IPS-15b (cell line): ENCODE data around the gene GSK3B.

ENCODE experiments used
- H3K27me3 ChIP-seq: one replicate; pipeline ENCODE4 v1.6.1; 2013; ENCODE audit warnings: low read length; ENCODE audit not compliant: control insufficient read depth, insufficient read depth
- H3K36me3 ChIP-seq: one replicate; pipeline ENCODE4 v1.6.1; 2013; ENCODE audit warnings: low read length; ENCODE audit not compliant: control insufficient read depth, insufficient read depth
- H3K4me1 ChIP-seq: one replicate; pipeline ENCODE4 v1.6.1; 2013; ENCODE audit warnings: mild to moderate bottlenecking, low read length; ENCODE audit not compliant: control insufficient read depth, insufficient read depth
- H3K4me3 ChIP-seq: one replicate; pipeline ENCODE4 v1.5.1; 2013; ENCODE audit warnings: low read depth, low read length
- H3K9ac ChIP-seq: one replicate; pipeline ENCODE4 v1.6.1; 2013; ENCODE audit warnings: low read depth, mild to moderate bottlenecking, low read length
- H3K9me3 ChIP-seq: one replicate; pipeline ENCODE4 v1.6.1; 2013; ENCODE audit warnings: mild to moderate bottlenecking, low read length; ENCODE audit not compliant: control insufficient read depth, insufficient read depth

GSK3B gene

DNA sequence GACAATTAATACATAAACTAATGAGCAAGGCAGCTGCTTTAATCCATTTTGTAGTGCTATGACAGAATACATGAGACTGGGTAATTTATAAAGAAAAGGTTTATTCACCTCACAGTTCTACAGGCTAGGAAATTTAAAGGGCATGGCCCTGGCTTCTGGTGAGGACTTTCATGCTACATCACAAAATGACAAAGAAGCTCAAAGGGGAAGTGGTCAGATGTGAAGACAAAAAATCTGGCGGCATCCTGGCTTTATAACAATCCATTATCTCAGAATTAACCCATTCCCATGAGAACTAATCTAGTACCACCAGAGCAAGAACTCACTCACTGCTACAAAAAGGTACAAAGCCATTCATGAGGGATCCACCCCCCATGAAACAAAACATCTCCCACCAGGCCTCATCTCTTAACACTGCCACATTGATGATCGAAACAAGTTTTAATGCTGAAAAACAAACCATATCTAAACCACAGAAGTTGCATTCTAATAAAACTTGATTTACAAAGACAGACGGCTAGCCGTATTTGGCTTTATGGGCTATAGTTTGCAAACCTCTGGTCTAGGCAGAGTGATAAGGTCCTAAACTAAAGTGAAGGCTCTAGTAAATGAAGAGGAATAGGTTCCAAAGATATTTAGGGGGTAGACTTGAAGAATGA lies 44.2 kb downstream of the GSK3B start:
- Histone ChIP-seq H3K9me3 (no peaks in the 10 kb centered on the region), H3K4me1 (no peaks in the 10 kb centered on the region), H3K9ac (no peak overlapping the region), H3K4me3 (no peak overlapping the region), H3K27me3 (no peaks in the 10 kb centered on the region), H3K36me3 (no peaks in the 10 kb centered on the region)

DNA sequence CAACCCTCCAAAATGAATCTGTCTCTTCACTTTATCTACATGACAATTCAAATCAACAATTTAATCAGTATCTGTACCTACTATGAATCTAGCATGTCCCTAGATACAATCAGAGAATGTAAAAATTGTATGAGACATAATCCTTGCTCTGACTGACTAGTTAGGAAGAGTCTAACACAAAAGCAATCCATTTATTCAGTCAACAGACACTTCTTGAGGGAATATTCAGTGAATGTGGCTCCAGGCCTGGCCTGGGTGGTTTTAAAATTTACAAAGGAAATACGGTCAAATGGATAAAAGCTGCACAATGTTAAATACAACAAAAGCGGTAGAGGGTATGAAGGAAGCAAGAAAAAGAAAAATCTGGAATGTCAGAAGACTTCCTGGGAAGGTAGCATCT lies 45.2 kb downstream of the GSK3B start:
- Histone ChIP-seq H3K9me3 (no peaks in the 10 kb centered on the region), H3K9ac (no peak overlapping the region), H3K27me3 (no peaks in the 10 kb centered on the region), H3K4me3 (no peak overlapping the region), H3K4me1 (no peaks in the 10 kb centered on the region), H3K36me3 (no peaks in the 10 kb centered on the region)

DNA sequence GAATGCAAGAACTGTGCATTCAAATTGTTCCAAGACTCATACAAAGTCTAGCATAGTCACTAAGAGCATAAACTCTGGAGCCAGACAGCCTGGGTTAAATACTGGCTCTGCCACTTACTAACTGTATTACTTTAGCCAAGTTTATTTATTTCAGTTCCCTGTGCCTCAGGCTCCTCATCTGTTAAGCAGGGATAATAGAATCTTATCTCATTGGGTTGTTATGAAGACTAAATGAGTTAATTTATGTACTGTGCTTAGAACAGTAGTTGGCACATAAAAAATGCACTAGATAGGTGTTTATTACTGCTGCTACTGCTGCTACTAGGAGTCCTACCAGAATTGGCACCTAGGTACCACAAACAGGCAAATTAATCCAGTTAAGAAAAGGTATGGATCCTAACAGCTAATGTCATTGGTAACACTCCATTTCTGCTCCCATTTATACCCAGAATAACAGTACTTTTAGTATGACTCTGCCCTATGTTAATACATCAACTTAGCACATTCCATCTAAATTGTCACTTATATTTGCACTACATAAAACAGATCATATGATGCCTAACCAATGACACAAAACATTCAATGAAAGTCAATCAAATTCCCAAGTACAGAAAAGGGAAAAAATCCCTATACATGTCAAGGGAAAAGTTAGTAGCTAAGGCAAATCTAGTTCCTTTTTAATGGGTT lies 45.7 kb downstream of the GSK3B start:
- no peak overlapping the region for H3K9ac ChIP-seq
- no peaks in the 10 kb centered on the region for H3K27me3 ChIP-seq
- no peak overlapping the region for H3K4me3 ChIP-seq
- H3K9me3 ChIP-seq: no peaks in the 10 kb centered on the region
- no peaks in the 10 kb centered on the region for H3K36me3 ChIP-seq
- no peaks in the 10 kb centered on the region for H3K4me1 ChIP-seq

DNA sequence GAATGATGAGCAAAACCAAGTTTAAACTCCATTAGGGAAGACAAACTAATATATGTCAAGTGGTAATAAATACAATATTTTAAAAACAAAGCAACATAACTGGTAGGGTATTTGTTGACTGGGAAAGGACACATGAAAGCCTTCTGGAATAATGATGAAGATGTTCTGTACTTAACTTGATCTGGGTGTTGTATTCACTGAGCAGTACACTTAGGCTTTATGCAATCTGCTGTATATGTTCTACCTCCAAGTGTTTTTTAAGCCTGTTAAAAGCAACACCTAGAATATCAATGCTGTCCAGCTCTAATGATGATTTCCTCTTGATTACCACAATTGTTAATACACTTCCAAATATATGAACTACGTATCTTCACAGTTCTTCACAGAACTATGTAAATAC lies 46.6 kb downstream of the GSK3B start:
- Histone ChIP-seq H3K27me3 (no peaks in the 10 kb centered on the region), H3K4me1 (no peaks in the 10 kb centered on the region), H3K9me3 (no peaks in the 10 kb centered on the region), H3K36me3 (no peaks in the 10 kb centered on the region), H3K4me3 (no peak overlapping the region), H3K9ac (no peak overlapping the region)

DNA sequence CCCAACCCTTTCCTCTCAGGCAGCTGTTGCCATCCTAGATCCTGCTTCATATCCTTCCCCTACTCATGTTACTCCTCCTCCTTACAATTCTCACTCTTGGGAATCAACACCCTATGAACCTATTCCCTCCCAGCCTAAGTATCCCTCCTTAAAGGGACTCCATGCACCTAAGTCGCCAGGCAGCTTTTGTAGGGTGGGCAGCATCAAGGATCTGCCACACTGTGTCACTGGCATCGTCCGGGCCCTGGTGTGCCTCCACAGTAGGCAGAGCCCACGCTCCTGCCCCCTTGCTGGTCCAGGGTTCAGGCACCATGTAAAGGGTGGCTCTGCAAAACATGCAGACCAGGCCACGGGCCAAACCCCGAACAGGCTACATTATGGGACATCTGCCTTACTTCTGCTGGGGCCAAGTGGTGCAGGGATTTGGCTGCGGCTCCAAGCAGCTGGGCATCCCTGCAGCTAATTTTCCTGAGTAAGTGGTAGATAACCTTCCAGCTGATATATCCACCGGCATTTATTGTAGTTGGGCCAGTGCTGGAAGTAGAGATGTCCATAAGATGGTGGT lies 53.4 kb downstream of the GSK3B start:
- H3K9me3 ChIP-seq: peaks cover 6% of the 10 kb centered on the region
- H3K36me3 ChIP-seq: no peaks in the 10 kb centered on the region
- H3K4me1 ChIP-seq: no peaks in the 10 kb centered on the region
- H3K4me3 ChIP-seq: no peak overlapping the region
- no peaks in the 10 kb centered on the region for H3K27me3 ChIP-seq
- H3K9ac ChIP-seq: no peak overlapping the region

DNA sequence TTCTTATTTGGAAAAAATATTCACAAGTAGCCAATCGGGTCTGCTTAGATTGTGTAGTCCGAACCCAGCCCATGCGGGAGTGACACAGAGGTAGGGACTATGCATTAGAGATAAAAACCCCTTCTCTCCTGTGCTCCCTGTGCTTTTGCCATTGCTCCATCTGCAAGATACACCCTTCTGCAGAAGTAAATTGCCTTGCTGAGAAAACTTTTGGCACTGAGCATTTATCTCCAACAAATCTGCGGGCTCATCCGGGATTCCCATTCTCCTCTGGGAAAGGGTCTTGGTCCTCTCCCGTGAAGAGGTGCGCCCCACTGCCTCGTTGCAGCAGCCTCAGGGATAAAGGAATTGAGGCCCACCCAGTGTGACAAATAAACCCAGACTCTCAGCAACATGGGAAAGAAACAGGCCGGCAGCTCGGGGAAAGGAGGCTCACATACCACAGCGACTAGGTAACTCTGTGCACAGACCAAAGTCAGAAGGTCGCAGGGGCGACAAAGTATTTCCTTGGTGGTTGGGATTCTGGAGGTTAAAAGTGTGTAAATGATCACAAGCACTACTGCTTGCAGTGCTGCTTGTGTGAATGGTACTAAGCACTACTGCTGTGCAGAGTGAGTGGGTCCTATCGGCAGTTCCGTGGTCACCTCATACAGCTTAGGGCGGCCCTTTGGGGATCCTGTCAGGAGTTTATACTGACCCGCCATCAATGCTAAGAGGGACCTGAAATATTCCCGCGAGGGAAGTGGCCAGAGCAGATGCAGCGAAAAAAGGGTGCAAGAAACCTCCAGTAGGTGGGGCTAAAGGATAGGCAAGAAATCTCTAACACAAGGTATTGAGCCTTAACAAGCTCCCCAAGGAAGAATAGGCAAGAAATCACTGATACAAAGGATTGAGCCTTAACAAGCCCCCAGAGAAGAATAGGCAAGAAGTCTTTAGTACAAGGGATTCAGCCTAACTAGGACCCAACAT lies 54.3 kb downstream of the GSK3B start:
- Histone ChIP-seq H3K4me1 (no peaks in the 10 kb centered on the region), H3K9ac (no peak overlapping the region), H3K27me3 (no peaks in the 10 kb centered on the region), H3K9me3 (peaks cover 6% of the 10 kb centered on the region), H3K36me3 (no peaks in the 10 kb centered on the region), H3K4me3 (no peak overlapping the region)

DNA sequence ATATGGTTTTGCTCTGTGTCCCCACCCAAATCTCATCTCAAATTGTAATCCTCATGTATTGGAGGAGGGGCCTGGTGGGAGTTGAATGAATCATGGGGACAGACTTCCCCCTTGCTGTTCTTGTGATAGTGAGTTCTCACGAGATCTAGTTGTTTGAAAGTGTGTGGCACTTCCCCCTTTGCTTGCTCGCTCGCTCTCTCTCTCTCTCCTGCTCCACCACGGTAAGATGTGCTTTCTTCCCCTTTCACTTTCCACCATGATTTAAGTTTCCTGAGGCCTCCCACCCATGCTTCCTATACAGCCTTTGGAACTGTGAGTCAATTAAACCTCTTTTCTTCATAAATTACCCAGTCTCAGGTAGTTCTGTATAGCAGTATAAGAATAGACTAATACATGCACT lies 60.7 kb downstream of the GSK3B start:
- Histone ChIP-seq H3K9ac (no peak overlapping the region), H3K36me3 (no peaks in the 10 kb centered on the region), H3K4me1 (no peaks in the 10 kb centered on the region), H3K9me3 (no peaks in the 10 kb centered on the region), H3K4me3 (no peak overlapping the region), H3K27me3 (no peaks in the 10 kb centered on the region)

DNA sequence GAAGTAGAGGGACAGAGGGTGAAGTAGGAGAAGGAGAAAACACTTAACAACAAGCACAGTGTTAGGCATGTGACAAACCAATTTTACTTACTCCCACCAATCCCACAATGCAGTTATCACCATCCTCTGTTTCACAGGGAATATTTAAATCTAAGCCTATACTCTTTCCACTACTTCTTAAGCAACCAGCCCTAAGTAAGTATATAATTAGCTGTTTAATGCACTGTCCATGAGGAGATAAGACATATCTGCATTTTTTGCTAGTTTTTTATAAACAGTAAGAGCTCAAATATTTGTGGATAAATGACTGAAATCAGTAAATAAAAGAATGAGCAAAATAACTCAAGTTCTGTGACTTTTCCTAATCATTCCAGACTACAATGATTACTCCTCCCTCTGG lies 62.7 kb downstream of the GSK3B start:
- H3K36me3 ChIP-seq: no peaks in the 10 kb centered on the region
- H3K9me3 ChIP-seq: no peaks in the 10 kb centered on the region
- H3K4me1 ChIP-seq: no peaks in the 10 kb centered on the region
- no peaks in the 10 kb centered on the region for H3K27me3 ChIP-seq
- no peak overlapping the region for H3K9ac ChIP-seq
- H3K4me3 ChIP-seq: no peak overlapping the region

DNA sequence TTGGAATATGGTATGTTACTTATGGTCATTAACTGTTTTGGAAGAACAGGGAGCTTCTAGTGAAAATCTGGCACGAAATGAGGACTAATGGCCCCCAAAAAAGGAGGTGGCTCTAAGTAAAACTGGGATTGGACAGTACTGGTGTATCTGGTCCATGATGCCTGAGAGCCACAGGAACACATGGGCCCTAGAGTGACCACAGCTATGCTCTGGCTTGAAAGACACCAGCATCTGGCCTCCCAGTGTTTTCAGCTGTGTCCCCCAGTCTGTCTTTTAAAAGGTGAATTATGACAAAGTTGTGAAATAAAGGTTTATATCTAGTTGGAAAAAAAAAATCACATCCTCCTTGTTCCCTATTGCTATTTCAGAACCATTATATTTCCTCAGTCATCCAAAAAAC lies 64.5 kb downstream of the GSK3B start:
- H3K27me3 ChIP-seq: no peaks in the 10 kb centered on the region
- no peaks in the 10 kb centered on the region for H3K36me3 ChIP-seq
- no peaks in the 10 kb centered on the region for H3K4me1 ChIP-seq
- no peak overlapping the region for H3K9ac ChIP-seq
- H3K9me3 ChIP-seq: no peaks in the 10 kb centered on the region
- no peak overlapping the region for H3K4me3 ChIP-seq

DNA sequence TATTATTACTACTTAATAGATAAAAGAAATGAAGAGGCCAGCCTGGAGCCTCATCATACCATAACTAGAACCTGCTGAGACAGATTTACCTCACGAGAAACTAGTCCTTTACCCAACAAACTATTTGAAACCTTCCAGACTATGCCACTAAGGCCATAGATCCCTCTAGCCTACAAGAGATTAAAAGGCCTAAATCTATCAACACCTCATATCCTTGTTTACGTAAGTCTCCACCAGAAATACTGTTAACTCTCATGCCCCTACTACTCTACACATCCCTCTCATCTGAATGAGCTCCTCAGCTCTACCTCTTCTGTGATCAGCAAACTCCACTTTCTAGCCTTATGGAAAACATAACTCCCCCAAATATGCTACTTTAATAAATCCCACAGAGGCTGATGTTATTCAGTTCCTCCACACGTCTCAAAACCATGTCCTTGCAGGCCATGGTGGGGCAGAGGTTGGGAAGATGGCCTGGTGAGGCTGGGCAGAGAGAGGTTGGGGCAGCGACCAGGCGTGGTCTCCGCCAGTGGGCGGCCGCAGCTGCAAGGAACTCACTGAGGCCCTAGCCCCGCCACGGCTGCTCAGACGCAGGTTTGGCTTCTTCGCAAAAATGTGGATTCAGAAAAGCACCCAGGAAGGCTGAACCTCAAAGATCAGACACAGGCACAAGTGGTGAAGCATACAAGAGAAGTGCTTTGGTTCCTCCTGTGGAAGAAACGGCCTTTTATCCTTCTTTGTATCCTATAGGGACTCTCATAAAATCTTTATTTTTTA lies 65.8 kb downstream of the GSK3B start:
- no peaks in the 10 kb centered on the region for H3K27me3 ChIP-seq
- H3K9me3 ChIP-seq: no peaks in the 10 kb centered on the region
- no peaks in the 10 kb centered on the region for H3K36me3 ChIP-seq
- H3K4me3 ChIP-seq: no peak overlapping the region
- H3K9ac ChIP-seq: no peak overlapping the region
- no peaks in the 10 kb centered on the region for H3K4me1 ChIP-seq

DNA sequence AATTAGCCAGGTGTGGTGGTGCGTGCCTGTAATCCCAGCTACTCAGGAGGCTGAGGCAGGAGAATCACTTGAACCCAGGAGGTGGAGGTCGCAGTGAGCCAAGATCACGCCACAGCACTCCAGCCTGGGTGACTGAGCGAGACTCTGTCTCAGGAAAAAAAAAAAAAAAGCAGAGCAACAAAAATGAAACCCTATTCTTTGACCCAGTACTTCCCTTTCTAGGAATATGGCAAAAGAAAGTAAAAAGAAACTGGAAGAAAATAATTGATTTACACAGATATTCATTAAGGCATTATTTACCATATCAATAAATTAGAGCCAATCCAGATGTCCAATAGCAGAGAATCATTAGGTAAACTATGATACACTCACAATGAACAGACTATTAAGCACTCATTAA lies 67.0 kb downstream of the GSK3B start:
- Histone ChIP-seq H3K9me3 (no peaks in the 10 kb centered on the region), H3K9ac (no peak overlapping the region), H3K27me3 (no peaks in the 10 kb centered on the region), H3K36me3 (no peaks in the 10 kb centered on the region), H3K4me3 (no peak overlapping the region), H3K4me1 (no peaks in the 10 kb centered on the region)
